ENCODE data around the gene PNLIPRP2.

Gene PNLIPRP2

GRCh38 chr10:116683821-116684220 lies 63.1 kb downstream of the PNLIPRP2 start:
- no peak for DNase-seq (ENCODE audit: low read depth)

GRCh38 chr10:116684781-116685180 lies 64.0 kb downstream of the PNLIPRP2 start:
- no peak for DNase-seq (ENCODE audit: low read depth)

- no peak for DNase-seq (ENCODE audit: low read depth)
Observed at GRCh38 chr10:116685807-116686206, 65.1 kb downstream of the PNLIPRP2 start.

- no peak for DNase-seq (ENCODE audit: low read depth)
Observed at GRCh38 chr10:116686632-116687031, 65.9 kb downstream of the PNLIPRP2 start.

DNA sequence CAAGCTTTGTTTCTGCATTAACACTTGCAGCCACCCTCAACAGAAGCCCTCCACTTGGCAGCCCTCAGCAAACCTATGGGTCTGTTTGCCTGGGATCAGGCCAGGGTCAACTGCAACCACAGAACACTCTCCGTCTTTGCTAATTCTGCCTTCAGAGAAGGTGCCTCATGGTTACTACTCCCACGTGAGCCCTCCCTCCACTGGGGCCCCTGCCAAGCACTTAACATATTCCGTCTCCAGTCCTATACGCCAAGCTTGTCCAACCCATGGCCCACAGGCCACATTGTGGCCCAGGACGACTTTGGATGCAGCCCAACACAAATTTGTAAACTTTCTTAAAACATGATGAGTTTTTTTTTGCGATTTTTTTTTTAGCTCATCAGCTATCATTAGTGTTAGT lies 66.9 kb downstream of the PNLIPRP2 start:
- no peak for DNase-seq (ENCODE audit: low read depth)

- no peak for DNase-seq (ENCODE audit: low read depth)
Observed at GRCh38 chr10:116688241-116688711, 67.5 kb downstream of the PNLIPRP2 start.

GRCh38 chr10:116688741-116689495 lies 68.2 kb downstream of the PNLIPRP2 start:
- no peak for DNase-seq (ENCODE audit: low read depth)

- no peak for DNase-seq (ENCODE audit: low read depth)
Observed at GRCh38 chr10:116689744-116690143, 69.0 kb downstream of the PNLIPRP2 start.

GRCh38 chr10:116690356-116691322 lies 69.9 kb downstream of the PNLIPRP2 start:
- DNase-seq (ENCODE audit: low read depth), result no peak

DNA sequence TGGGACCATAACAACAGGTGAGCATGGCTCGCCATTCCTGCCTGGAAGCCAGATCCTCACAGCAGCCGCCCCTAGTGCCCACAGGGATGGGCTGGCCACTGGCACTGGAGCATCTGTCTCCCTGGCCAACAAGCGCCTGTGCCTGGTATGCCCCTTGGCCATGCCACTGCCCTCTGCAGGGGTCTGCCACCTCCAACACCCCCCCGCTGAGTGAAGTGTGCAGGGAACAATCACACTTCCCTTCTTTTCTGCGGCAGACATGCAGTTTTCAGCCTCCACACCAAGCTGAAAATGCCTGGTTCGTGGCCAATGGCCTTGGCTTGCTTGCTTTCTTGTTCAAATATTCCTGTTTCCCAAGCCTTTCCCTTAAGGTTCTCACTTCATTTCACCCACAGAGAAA lies 70.9 kb downstream of the PNLIPRP2 start:
- no peak for DNase-seq (ENCODE audit: low read depth)

DNA sequence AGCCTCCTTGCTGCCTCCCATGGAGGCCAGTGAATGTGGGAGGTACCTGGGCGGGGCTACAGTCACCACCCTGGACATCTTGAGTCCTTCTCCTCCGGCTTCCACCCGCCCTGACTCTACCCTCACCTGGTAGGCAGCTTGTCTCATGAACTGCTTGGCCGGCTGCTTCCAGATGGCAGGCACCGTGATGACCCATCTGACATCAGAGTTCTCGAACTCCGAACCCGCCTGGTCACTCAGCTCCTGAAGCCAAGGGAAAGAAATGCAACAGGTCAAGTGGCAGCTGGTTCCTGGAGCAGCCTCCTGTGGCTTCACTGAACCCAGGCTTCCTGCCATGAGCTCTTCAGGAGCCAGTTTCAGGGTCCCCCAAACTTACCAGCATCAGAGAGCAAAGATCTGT lies 71.5 kb downstream of the PNLIPRP2 start:
- DNase-seq (ENCODE audit: low read depth), result no peak

- DNase-seq (ENCODE audit: low read depth), result no peak
Observed at GRCh38 chr10:116694243-116694926, 73.6 kb downstream of the PNLIPRP2 start.

Data from stimulated activated CD8-positive, alpha-beta memory T cell treated with anti-CD3 and anti-CD28 coated beads, Interleukin-4, amount 100 ng/mL, for 24 hours (primary cell).